ENCODE measurements around the gene CETN3.

GRCh38 chr5:90395005-90395404 is 14.6 kb downstream of the CETN3 start:
- no peak for TF ChIP-seq CTCF (IDR thresholded peaks at IDR 0.05)
- TF ChIP-seq POLR2A (IDR thresholded peaks at IDR 0.05), result no peak

All from uterus (tissue), 2 donors.